ENCODE results near the gene MRPS33. TPM values are rescaled to one million over a fixed set of nuclear protein-coding genes. Genes with fewer than 3 reads are reported as not detected.

MRPS33 gene
- total and polyA plus RNA-seq, 4 donors, result 15.0 to 82.3 (median 36.7) TPM

GRCh38 chr7:141045126-141045841 is 30.5 kb upstream of the MRPS33 start:
- Histone ChIP-seq H3K9me3 (ENCODE audit: control insufficient read depth in 4 of 4, low read length in 3 of 4) (no peaks in the 10 kb centered on the region), H3K27me3 (ENCODE audit: control insufficient read depth in 4 of 4, insufficient read depth in 4 of 4, low read length in 3 of 4) (no peaks in the 10 kb centered on the region), H3K27ac (ENCODE audit: low read depth in 1 of 2, low read length in 2 of 2) (no peak overlapping the region), H3K9ac (ENCODE audit: low read depth in 1 of 2, low read length in 2 of 2) (no peak overlapping the region), H3K4me3 (ENCODE audit: low read depth in 1 of 3, low read length in 3 of 3) (no peak overlapping the region), H3K36me3 (ENCODE audit: control insufficient read depth in 4 of 4, insufficient read depth in 3 of 4, low read depth in 1 of 4, low read length in 3 of 4) (no peaks in the 10 kb centered on the region), H3K4me1 (ENCODE audit: control insufficient read depth in 4 of 4, insufficient read depth in 4 of 4, low read length in 3 of 4) (peaks cover 0 to 8% (median 3%) of the 10 kb centered on the region in 4 donors)
- no peak for TF ChIP-seq HNF4G (IDR thresholded peaks at IDR 0.05)
- TF ChIP-seq RAD21 (IDR thresholded peaks at IDR 0.05), result no peak
- no peak for TF ChIP-seq NR2F2 (IDR thresholded peaks at IDR 0.05)
- TF ChIP-seq FOXA1 (IDR thresholded peaks at IDR 0.05), result no peak
- TF ChIP-seq HNF4A (conservative IDR thresholded peaks at IDR 0.05), result no peak
- TF ChIP-seq YY1 (IDR thresholded peaks at IDR 0.05), result no peak
- no peak for TF ChIP-seq SP1 (IDR thresholded peaks at IDR 0.05)
- no peak for DNase-seq (ENCODE audit: low spot score)
- 58% methylated on average over 7 of the region's 7 CpGs for WGBS

DNA sequence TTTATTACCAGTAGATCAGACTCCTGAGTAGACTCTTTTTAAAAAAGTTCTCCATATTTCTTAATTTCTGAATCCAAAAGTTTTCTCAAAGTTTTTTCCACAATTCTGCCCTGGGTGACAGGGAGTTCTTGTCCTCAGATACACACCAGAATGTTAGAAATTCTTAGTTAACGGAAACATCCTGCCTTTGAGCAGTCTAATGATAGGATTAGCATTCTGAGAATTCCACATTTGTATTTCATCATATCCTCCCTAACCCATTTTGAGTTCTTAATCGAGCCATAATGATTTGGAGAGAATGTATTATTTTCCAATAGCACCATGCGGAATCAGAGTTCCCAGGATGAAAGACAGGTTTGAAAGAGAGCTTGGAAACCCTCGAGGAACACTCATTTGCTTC is 28.9 kb upstream of the MRPS33 start:
- WGBS, result 82% methylated on average over 4 of the region's 4 CpGs
- Histone ChIP-seq H3K36me3 (ENCODE audit: control insufficient read depth in 4 of 4, insufficient read depth in 3 of 4, low read depth in 1 of 4, low read length in 3 of 4) (no peaks in the 10 kb centered on the region), H3K27me3 (ENCODE audit: control insufficient read depth in 4 of 4, insufficient read depth in 4 of 4, low read length in 3 of 4) (no peaks in the 10 kb centered on the region), H3K4me3 (ENCODE audit: low read depth in 1 of 3, low read length in 3 of 3) (no peak overlapping the region), H3K9ac (ENCODE audit: low read depth in 1 of 2, low read length in 2 of 2) (no peak overlapping the region), H3K27ac (ENCODE audit: low read depth in 1 of 2, low read length in 2 of 2) (no peak overlapping the region), H3K9me3 (ENCODE audit: control insufficient read depth in 4 of 4, low read length in 3 of 4) (no peaks in the 10 kb centered on the region), H3K4me1 (ENCODE audit: control insufficient read depth in 4 of 4, insufficient read depth in 4 of 4, low read length in 3 of 4) (peaks cover 0 to 8% (median 3%) of the 10 kb centered on the region in 4 donors)
- DNase-seq (ENCODE audit: low spot score), result no peak
- TF ChIP-seq ATF3 (IDR thresholded peaks at IDR 0.05), result no peak

- DNase-seq (ENCODE audit: low spot score), result no peak
- Histone ChIP-seq H3K36me3 (ENCODE audit: control insufficient read depth in 4 of 4, insufficient read depth in 3 of 4, low read depth in 1 of 4, low read length in 3 of 4) (no peaks in the 10 kb centered on the region), H3K27me3 (ENCODE audit: control insufficient read depth in 4 of 4, insufficient read depth in 4 of 4, low read length in 3 of 4) (no peaks in the 10 kb centered on the region), H3K4me3 (ENCODE audit: low read depth in 1 of 3, low read length in 3 of 3) (no peak overlapping the region), H3K27ac (ENCODE audit: low read depth in 1 of 2, low read length in 2 of 2) (peak overlapping the region; percentile 72 to 92), H3K9ac (ENCODE audit: low read depth in 1 of 2, low read length in 2 of 2) (no peak overlapping the region), H3K4me1 (ENCODE audit: control insufficient read depth in 4 of 4, insufficient read depth in 4 of 4, low read length in 3 of 4) (peaks cover 0 to 8% (median 3%) of the 10 kb centered on the region in 4 donors), H3K9me3 (ENCODE audit: control insufficient read depth in 4 of 4, low read length in 3 of 4) (no peaks in the 10 kb centered on the region)
- WGBS, result 59% methylated on average over 14 of the region's 14 CpGs
- TF ChIP-seq EGR1 (IDR thresholded peaks at IDR 0.05; ENCODE audit: low read depth in 2 of 2) (no peak), JUND (IDR thresholded peaks at IDR 0.05) (peak; percentile 54 to 57), FOXA1 (IDR thresholded peaks at IDR 0.05) (peak; percentile 82), HNF4A (conservative IDR thresholded peaks at IDR 0.05) (peak; percentile 59 to 71), YY1 (IDR thresholded peaks at IDR 0.05) (peak; percentile 46), NR2F2 (IDR thresholded peaks at IDR 0.05) (no peak), FOXA2 (IDR thresholded peaks at IDR 0.05) (peak; percentile 95), REST (IDR thresholded peaks at IDR 0.05) (peak; percentile 48), CTCF (IDR thresholded peaks at IDR 0.05; ENCODE audit: low read depth, low read length, missing input control) (no peak), SP1 (IDR thresholded peaks at IDR 0.05) (peak; percentile 67), ATF3 (IDR thresholded peaks at IDR 0.05) (no peak), TAF1 (conservative IDR thresholded peaks at IDR 0.05) (no peak), GABPA (IDR thresholded peaks at IDR 0.05 in 1 of 2, conservative IDR thresholded peaks at IDR 0.05 in 1 of 2) (peak in 1 of 2 donors; percentile 13), HNF4G (IDR thresholded peaks at IDR 0.05) (peak; percentile 12), RAD21 (IDR thresholded peaks at IDR 0.05) (peak; percentile 16 to 39)
- TF ChIP-seq, protein P1, sequence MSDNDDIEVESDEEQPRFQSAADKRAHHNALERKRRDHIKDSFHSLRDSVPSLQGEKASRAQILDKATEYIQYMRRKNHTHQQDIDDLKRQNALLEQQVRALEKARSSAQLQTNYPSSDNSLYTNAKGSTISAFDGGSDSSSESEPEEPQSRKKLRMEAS (IDR thresholded peaks at IDR 0.05), result peak; percentile 64
These were observed 27.8 kb upstream of the MRPS33 start for GRCh38 chr7:141042222-141043193.

All from liver (tissue), 9 donors.